Hippocampal formation (tissue), 2 donors: ENCODE data around the gene CMTM2.
A peak's percentile ranks its signal among the peaks of the same experiment; 100 is the strongest.
"Not testable (repeated sequence)": the region's sequence is repeated elsewhere in the genome, so short reads cannot be mapped to it uniquely, and the experiment has no call there.

Experiments
- DNase-seq, 2 donors: peaks; one replicate each; lab custom pipeline; 2025; lab: John Stamatoyannopoulos, UW

CMTM2 gene

GRCh38 chr16:66581246-66581952 is 2.1 kb downstream of the CMTM2 start:
- no peak for DNase-seq

GRCh38 chr16:66585481-66586239 is 6.4 kb downstream of the CMTM2 start:
- no peak for DNase-seq

DNA sequence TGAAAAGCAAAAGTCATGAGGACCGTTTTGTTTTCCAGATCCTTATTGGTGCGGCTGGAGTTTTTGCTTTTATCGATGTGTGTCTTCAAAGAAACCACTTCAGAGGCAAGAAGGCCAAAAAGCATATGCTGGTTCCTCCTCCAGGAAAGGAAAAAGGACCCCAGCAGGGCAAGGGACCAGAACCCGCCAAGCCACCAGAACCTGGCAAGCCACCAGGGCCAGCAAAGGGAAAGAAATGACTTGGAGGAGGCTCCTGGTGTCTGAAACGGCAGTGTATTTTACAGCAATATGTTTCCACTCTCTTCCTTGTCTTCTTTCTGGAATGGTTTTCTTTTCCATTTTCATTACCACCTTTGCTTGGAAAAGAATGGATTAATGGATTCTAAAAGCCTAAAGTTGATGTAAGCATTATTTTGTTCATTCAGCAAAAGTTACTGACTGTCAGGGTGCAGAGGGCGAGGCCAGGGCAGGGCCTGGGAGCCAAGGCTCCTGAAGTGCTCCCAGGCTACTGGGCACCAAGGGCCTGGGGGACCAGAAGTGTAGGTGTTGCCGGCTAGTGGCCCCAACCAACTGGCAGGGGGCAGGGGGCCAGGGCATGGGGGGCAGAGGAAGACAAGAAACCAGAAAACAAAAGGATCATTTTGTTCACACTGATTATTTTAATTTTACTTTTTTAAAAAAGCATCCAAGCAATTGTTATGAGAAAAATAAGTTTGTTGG is 8.8 kb downstream of the CMTM2 start:
- DNase-seq: no peak

DNA sequence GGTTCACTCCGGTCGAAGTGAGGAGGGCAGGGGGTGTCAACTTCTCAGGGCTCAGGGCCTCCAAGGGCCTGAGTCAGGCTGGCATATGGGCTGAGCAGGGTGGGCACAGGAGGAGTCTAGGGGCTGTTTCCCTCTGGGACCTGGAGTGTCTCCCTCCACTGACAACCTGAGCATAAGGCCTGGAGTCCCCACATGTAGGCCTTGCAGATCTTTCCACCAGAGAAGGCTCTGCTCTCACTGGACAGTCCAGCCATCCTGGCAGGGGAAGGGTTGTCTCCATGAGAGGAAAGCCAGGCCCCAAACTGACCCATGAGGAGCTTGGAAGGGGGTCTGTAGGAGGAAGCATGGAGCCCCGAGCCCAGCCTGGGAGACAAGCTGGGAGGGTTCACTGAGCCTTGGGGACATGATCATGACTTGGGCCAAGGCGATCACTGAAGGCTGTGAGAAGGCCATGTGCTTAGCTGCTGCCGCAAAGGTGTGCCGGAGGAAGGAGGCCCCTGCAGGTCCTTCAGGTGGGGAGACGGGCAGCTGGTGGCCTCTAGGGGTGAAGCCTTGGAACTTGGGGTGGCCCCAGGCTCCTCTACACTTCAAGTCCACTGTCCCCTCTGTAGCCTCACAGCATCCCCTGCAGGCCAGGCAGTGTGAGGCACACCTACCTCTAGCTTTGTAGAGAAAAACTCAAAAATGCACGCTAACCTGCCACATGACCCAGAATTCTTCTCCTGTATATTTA is 9.9 kb downstream of the CMTM2 start:
- DNase-seq: peak in 1 of 2 donors; percentile 18

DNA sequence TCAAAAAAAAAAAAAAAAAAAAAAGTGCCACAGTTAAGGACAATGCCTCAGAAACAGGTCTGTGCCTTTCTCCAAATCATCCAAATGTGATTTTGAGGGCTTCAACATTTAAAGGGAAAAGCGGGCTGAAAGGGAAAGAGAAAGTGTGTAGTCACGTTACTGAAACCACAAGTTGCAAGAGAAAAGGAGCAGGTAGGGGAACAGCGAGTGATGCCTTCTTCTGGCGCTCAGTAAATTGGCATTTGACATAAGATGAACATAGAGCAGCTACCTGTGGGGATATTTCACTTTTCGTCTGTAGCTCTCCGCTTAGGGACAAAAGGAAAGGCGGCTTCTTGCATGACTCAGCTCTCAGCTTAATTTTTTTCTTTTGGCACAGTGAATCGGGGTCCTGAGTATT is 11.1 kb downstream of the CMTM2 start:
- no peak for DNase-seq

GRCh38 chr16:66591018-66591417 is 11.8 kb downstream of the CMTM2 start:
- DNase-seq: no peak

- DNase-seq: no peak
Observed at GRCh38 chr16:66592241-66592640, 13.0 kb downstream of the CMTM2 start.

DNA sequence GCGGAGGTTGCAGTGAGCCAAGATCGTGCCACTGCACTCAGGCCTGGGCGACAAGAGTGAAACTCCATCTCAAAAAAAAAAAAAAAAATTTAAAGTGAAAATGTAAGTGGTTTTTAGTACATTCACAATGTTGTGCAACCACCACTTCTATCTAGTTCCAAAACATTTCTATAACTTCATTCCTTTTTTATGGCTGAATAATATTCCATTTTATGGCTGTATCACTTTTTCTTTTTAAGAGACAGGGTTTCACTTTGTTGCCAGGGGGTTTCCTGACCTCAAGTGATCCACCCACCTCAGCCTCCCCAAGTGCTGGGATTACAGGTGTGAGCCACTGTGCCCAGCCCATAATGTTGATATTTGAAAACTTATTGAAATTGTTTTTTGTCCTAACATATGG is 13.6 kb downstream of the CMTM2 start:
- no peak for DNase-seq

DNA sequence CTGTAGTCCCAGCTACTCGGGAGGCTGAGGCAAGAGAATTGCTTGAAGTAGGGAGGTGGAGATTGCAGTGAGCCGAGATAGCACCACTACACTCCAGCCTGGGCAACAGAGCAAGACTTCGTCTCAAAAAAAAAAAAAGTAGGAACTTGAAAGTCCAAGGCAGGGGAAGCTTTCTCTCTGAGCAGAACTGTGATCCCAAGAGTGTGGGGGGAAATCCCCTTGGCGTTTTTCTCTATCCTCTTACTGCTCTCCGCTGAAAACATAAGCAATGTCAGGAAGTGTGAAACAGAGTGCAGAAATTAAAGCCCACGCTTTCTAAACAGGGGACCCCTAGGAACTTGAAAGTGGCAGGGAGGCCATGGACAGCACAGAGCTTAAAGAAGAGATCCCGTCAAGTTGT is 15.5 kb downstream of the CMTM2 start:
- no peak for DNase-seq

DNA sequence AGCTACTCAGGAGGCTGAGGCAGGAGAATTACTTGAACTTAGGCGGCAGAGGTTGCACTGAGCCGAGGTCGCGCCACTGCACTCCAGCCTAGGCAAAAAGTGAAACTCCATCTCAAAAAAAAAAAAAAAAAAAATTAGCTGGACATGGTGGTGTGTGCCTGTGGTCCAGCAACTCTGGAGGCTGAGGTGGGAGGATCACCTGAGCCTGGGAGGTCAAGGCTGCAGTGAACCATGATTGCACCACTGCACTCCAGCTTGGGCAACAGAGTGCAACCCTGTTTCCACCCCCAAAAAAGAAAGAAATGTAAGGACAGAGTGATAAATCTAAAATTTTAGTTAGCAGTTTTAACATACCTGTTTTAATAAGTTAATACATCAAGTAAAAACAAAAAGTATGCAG is 17.3 kb downstream of the CMTM2 start:
- DNase-seq: not testable (repeated sequence)

DNA sequence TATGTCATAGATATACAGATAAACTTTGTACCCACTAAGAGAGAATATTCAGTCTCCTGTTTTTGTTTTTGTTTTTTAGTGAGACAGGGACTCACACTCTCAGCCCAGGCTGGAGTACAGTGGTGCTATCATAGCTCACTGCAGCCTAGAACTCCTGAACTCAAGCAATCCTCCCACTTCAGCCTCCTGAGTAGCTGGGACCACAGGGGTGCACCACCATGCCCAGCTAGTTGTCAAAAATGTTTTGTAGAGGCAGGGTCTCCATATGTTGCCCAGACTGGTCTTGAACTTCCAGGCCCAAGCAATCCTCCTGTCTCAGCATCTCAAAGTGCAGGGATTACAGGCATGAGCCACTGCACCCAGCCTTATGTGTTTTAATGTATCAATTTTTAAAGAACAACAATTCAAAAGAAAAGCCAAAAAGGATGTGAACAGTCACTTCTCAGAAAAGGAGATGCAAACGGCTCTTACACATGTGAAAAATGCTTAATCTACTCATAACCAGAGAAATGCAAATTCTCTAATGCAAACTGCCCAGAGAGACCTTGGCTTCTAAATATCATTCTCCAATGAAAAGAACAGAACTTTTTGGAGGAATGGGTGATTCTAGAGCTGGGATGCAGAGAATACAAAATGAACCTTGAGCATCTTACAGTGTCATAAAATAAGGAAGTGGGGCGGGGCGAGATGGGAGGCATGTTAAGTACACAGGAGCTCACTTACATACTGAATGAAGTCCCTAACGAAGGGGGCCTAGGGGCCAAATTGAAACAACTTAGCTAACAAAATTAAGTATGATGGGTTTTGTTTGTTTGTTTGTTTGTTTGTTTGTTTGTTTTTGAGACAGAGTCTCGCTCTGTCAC is 18.0 kb downstream of the CMTM2 start:
- no peak for DNase-seq

- no peak for DNase-seq
Observed at GRCh38 chr16:66598111-66598510, 18.8 kb downstream of the CMTM2 start.

DNA sequence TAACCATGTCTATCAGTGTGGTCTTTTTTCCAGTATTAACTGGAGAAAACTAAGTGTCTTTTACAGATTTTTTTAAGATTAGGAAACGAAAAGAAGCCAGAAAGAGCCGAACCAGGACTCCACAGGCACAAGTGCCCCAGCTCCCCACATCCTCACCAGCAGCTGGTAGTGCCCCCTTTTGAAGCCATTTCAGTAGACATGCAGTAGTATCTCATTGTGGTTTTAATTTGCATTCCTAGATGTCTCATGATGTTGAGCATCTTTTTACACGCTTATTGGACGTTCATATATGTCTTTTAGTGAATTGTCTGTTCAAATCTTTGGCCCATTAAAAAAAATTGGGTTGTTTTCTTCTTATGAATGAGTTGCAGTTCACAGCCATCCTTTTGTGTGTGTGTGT is 20.5 kb downstream of the CMTM2 start:
- no peak for DNase-seq

DNA sequence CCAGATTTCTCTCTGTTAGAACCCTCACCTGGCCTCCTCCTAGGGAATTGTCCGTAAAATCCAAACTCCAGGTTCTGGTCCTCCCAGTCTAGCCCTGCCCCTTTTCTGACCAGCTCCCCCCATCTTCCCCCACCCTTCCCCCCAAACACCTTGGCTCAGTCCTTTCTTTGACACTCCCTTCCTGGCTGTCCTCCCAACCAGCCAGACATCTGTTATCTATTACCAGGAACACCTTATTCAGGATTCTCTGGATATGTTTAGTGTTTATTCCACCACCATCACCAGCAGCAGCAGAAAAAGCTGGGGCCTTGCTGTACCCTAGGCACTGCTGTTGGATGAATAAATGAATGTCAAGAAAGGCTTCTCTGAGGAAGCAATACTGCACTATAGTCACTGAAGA is 21.2 kb downstream of the CMTM2 start:
- no peak for DNase-seq

DNA sequence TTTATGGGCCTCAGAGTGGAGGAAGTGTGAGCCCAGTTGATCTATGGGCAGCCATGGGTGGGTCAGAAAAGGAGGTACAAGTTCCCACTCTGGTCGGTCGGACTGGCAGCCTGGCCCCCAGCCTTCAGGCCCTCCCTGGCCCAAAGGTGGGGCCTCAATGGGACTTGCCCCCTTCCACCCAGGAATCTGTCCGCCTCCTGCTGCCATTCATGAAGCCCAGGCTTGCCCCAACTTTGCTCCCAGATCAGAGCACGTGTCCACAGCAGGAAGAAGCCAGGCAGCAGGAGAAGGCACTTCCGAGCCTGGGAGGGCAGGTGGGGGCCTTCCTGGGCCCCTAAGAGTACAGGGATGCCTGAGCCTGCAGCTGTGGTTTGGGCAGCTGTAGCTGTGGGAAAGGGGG is 22.2 kb downstream of the CMTM2 start:
- no peak for DNase-seq

DNA sequence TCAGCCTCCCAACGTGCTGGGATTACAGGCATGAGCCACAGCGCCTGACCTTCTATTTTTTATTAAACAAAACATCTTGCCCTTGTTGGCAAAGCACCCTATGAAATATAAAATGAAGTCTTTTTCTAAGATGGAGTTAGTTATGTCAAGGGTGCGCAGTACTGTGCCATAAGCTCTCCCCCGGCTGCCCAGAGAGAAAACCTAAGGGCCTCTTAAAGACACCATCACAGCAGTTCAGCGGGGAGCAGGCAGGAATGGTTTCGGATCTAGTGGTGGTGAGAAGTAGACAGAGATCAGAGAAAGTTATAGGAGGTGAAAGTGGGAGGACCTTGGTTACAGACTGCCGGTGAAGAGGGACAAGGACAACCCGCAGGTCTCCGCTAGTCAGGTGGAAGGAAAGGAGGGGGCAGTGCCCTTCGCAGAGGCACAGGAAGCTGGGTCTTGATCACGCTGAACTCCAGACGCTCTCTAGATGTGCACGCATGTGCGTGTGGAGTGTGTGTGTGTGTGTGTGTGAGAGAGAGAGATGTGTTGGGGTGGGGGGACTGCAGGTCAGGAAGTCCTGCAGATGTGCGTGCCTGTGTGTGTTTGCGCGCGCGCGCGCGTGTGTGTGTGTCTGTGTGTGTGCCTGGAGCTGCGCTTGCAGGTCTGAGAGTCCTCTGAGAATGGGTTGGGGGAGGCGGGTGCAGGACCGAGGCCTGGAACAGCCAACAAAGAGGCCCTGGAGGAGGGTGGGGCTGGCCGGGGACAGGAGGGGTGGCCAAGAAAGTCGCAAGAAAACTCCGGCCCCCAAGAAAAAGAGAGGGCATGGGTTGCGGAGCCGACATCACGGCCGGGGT is 24.5 kb downstream of the CMTM2 start:
- peak in 1 of 2 donors; percentile 35 for DNase-seq

GRCh38 chr16:66604376-66605176 is 25.3 kb downstream of the CMTM2 start, which contains the start of gene CMTM3:
Gene CMTM3 (plus strand): TSS chr16:66604704. CDS start chr16:66604806, 102 bp downstream.
- peak in 1 of 2 donors; percentile 43 for DNase-seq

GRCh38 chr16:66605177-66605978 is 26.1 kb downstream of the CMTM2 start:
- DNase-seq: no peak
